ENCODE results near the gene DCT.

Gene DCT

GRCh38 chr13:94478913-94479312 is 569 bp downstream of the DCT start:
- no peaks in the 10 kb centered on the region for H3K36me3 Mint-ChIP-seq (ENCODE audit: low read depth)
- no peak for DNase-seq
- TF ChIP-seq CTCF (IDR thresholded peaks at IDR 0.05): no peak
- H3K9me3 Mint-ChIP-seq: peaks cover 3% of the 10 kb centered on the region
- no peaks in the 10 kb centered on the region for H3K27me3 Mint-ChIP-seq (ENCODE audit: low read depth, poor library complexity)
- no peak overlapping the region for H3K4me3 Mint-ChIP-seq
- peaks cover 12% of the 10 kb centered on the region for H3K4me1 Mint-ChIP-seq
- peak overlapping the region; percentile 6 for H3K27ac Mint-ChIP-seq

- TF ChIP-seq CTCF (IDR thresholded peaks at IDR 0.05): no peak
- no peak overlapping the region for H3K4me3 Mint-ChIP-seq
These were observed 9.4 kb downstream of the DCT start for GRCh38 chr13:94470126-94470525.

GRCh38 chr13:94464771-94465170 is 14.7 kb downstream of the DCT start:
- Mint-ChIP-seq H3K27ac (no peak overlapping the region), H3K4me1 (no peaks in the 10 kb centered on the region), H3K27me3 (ENCODE audit: low read depth, poor library complexity) (peaks cover 11% of the 10 kb centered on the region), H3K4me3 (no peak overlapping the region), H3K36me3 (ENCODE audit: low read depth) (no peaks in the 10 kb centered on the region), H3K9me3 (no peaks in the 10 kb centered on the region)
- DNase-seq: no peak
- no peak for TF ChIP-seq CTCF (IDR thresholded peaks at IDR 0.05)

More at GRCh38 chr13:94470126-94470525, 9.4 kb downstream of the DCT start:
- peaks cover 9% of the 10 kb centered on the region for H3K27me3 Mint-ChIP-seq (ENCODE audit: low read depth, poor library complexity)
- no peaks in the 10 kb centered on the region for H3K4me1 Mint-ChIP-seq
- no peaks in the 10 kb centered on the region for H3K36me3 Mint-ChIP-seq (ENCODE audit: low read depth)
- no peak overlapping the region for H3K27ac Mint-ChIP-seq
- DNase-seq: no peak
- H3K9me3 Mint-ChIP-seq: no peaks in the 10 kb centered on the region

GRCh38 chr13:94462670-94463069 is 16.8 kb downstream of the DCT start:
- H3K27ac Mint-ChIP-seq: no peak overlapping the region
- no peak for DNase-seq
- peaks cover 7% of the 10 kb centered on the region for H3K27me3 Mint-ChIP-seq (ENCODE audit: low read depth, poor library complexity)
- H3K4me3 Mint-ChIP-seq: no peak overlapping the region
- H3K9me3 Mint-ChIP-seq: no peaks in the 10 kb centered on the region
- no peak for TF ChIP-seq CTCF (IDR thresholded peaks at IDR 0.05)
- no peaks in the 10 kb centered on the region for H3K36me3 Mint-ChIP-seq (ENCODE audit: low read depth)
- no peaks in the 10 kb centered on the region for H3K4me1 Mint-ChIP-seq

- Mint-ChIP-seq H3K36me3 (ENCODE audit: low read depth) (no peaks in the 10 kb centered on the region), H3K9me3 (no peaks in the 10 kb centered on the region), H3K27ac (no peak overlapping the region), H3K4me1 (no peaks in the 10 kb centered on the region), H3K4me3 (no peak overlapping the region), H3K27me3 (ENCODE audit: low read depth, poor library complexity) (no peaks in the 10 kb centered on the region)
- DNase-seq: no peak
- TF ChIP-seq CTCF (IDR thresholded peaks at IDR 0.05): no peak
These were observed 20.4 kb downstream of the DCT start for GRCh38 chr13:94459116-94459515.

GRCh38 chr13:94455414-94455813 is 24.1 kb downstream of the DCT start:
- Mint-ChIP-seq H3K27ac (no peak overlapping the region), H3K9me3 (no peaks in the 10 kb centered on the region), H3K36me3 (ENCODE audit: low read depth) (no peaks in the 10 kb centered on the region), H3K27me3 (ENCODE audit: low read depth, poor library complexity) (no peaks in the 10 kb centered on the region), H3K4me1 (no peaks in the 10 kb centered on the region), H3K4me3 (no peak overlapping the region)
- no peak for DNase-seq
- TF ChIP-seq CTCF (IDR thresholded peaks at IDR 0.05): no peak
